Endothelial cell (in vitro differentiated cells): ENCODE measurements around the gene CST1. TPM values are rescaled to one million over a fixed set of nuclear protein-coding genes. Genes with fewer than 3 reads are reported as not detected.
"Not testable (repeated sequence)": the region's sequence is repeated elsewhere in the genome, so short reads cannot be mapped to it uniquely, and the experiment has no call there.

Experiments
- DNase-seq: peaks from one replicate; pipeline ENCODE4 v3.0.0; 2021; ENCODE audit warnings: low spot score
- H3K27ac Mint-ChIP-seq: one replicate; pipeline ENCODE4 v1.8.0; 2021; ENCODE audit warnings: mixed read lengths, inconsistent platforms; ENCODE audit not compliant: unreplicated experiment
- H3K27me3 Mint-ChIP-seq: one replicate; pipeline ENCODE4 v1.8.0; 2021; ENCODE audit warnings: mild to moderate bottlenecking, moderate library complexity, mixed read lengths, inconsistent platforms; ENCODE audit not compliant: unreplicated experiment
- H3K36me3 Mint-ChIP-seq: one replicate; pipeline ENCODE4 v1.8.0; 2021; ENCODE audit warnings: mild to moderate bottlenecking, low read depth, mixed read lengths, inconsistent platforms; ENCODE audit not compliant: unreplicated experiment
- H3K4me1 Mint-ChIP-seq: one replicate; pipeline ENCODE4 v1.8.0; 2021; ENCODE audit warnings: mild to moderate bottlenecking, mixed read lengths, inconsistent platforms; ENCODE audit not compliant: unreplicated experiment
- H3K4me3 Mint-ChIP-seq: one replicate; pipeline ENCODE4 v1.8.0; 2021; ENCODE audit warnings: mild to moderate bottlenecking, mixed read lengths, inconsistent platforms; ENCODE audit not compliant: unreplicated experiment
- H3K9me3 Mint-ChIP-seq: one replicate; pipeline ENCODE4 v1.8.0; 2021; ENCODE audit warnings: mixed read lengths, inconsistent platforms; ENCODE audit not compliant: unreplicated experiment
- CTCF ChIP-seq: fragments of 200-600 bp; sonication (generic); IDR thresholded peaks from one replicate; pipeline ENCODE4 v1.5.0; 2021; ENCODE audit warnings: antibody characterized with exemption; ENCODE audit not compliant: unreplicated experiment
- total RNA-seq: library from RNA; stranded (reverse); fragmentation: NEBNext Ultra II Directional; extraction: Animal tissue kit (Norgen Biotek cat#: 25700); gene quantifications from one replicate; pipeline ENCODE4 v1.2.1, GENCODE V29; 2021; ENCODE audit not compliant: unreplicated experiment

CST1 gene
- total RNA-seq, 1 donor from 2014 or later, result 130 TPM

GRCh38 chr20:23765578-23765977 lies 14.8 kb upstream of the CST1 start:
- no peak for TF ChIP-seq CTCF
- peaks cover 9% of the 10 kb centered on the region for H3K27me3 Mint-ChIP-seq
- no peak overlapping the region for H3K4me3 Mint-ChIP-seq
- H3K9me3 Mint-ChIP-seq, result no peaks in the 10 kb centered on the region
- DNase-seq, result no peak
- peaks cover 4% of the 10 kb centered on the region for H3K4me1 Mint-ChIP-seq
- H3K27ac Mint-ChIP-seq, result no peak overlapping the region
- H3K36me3 Mint-ChIP-seq, result no peaks in the 10 kb centered on the region

GRCh38 chr20:23764630-23765029 lies 13.9 kb upstream of the CST1 start:
- not testable (repeated sequence) for H3K9me3 Mint-ChIP-seq, H3K27me3 Mint-ChIP-seq, H3K27ac Mint-ChIP-seq, DNase-seq, H3K4me3 Mint-ChIP-seq, H3K36me3 Mint-ChIP-seq, H3K4me1 Mint-ChIP-seq

DNA sequence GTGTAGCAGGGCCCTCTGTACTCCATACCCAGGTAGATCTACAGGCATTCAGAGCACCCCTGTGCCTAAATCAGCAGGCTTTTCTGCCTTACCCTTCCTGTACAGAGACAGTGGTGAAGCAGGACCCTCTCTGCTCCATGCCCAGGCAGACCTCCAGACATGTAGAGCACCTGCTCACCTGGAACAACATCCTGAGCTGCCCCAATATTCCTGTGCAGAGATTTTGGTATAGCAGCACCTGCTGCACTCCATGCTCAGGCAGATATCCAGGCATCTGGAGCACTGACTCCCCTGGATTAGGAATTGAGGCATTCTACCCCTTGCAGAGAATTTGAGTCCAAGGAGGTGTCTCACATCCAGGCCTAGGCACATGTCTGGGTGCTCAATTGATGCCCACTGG lies 12.6 kb upstream of the CST1 start:
- no peaks in the 10 kb centered on the region for H3K36me3 Mint-ChIP-seq
- H3K4me1 Mint-ChIP-seq, result peaks cover 8% of the 10 kb centered on the region
- H3K4me3 Mint-ChIP-seq, result no peak overlapping the region
- H3K27me3 Mint-ChIP-seq, result peaks cover 2% of the 10 kb centered on the region
- no peak for DNase-seq
- no peak for TF ChIP-seq CTCF
- no peaks in the 10 kb centered on the region for H3K9me3 Mint-ChIP-seq
- H3K27ac Mint-ChIP-seq, result no peak overlapping the region

DNA sequence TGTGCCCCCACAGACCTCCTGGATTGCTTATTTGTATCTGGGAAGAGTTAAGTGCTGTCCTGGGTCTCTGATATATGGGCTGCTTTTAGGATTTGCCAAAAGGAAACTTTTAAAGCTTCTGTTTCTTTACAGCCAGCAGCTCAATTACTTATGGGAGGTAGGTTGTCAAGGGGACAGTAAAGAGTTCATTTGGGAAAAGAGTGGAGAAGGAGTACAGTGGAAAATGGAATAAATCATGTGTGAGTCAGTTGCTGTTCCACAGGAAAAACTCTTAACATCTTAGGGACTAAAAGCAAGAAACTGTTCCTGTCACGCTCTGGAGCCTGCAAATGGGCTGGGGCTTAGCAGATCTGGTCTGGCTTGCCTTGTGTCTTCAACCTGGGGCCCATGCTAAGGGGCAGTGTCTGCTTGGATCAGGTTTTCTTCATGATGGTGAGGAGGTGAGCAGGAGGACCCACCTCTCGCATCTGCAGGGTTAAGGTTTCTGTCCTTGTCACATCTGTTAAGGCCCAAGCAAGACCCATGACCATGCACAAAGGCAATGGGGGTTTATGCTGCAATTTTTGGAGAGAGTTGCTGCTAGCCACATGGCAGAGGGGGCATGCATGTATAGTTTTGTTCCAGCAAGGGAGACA lies 8.7 kb upstream of the CST1 start:
- DNase-seq, result no peak
- H3K4me1 Mint-ChIP-seq, result peaks cover 30% of the 10 kb centered on the region
- no peaks in the 10 kb centered on the region for H3K9me3 Mint-ChIP-seq

DNA sequence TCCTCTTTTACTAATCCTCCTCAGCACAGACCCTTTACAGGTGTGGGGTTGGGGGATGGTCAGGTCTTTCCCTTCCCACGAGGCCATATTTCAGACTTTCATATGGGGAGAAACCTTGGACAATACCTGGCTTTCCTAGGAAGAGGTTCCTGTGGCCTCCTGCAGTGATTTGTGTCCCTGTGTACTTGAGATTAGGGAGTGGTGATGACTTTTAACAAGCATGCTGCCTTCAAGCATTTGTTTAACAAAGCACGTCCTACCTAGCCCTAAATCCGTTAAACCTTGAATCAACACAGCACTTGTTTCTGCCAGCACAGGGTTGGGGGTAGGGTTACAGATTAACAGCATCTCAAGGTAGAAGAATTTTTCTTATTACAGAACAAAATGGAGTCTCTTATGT lies 6.1 kb upstream of the CST1 start:
- H3K4me1 Mint-ChIP-seq, result peaks cover 30% of the 10 kb centered on the region
- not testable (repeated sequence) for H3K27me3 Mint-ChIP-seq, H3K4me3 Mint-ChIP-seq, H3K27ac Mint-ChIP-seq, H3K9me3 Mint-ChIP-seq, DNase-seq, H3K36me3 Mint-ChIP-seq

More for the DNA sequence above, 8.7 kb upstream of the CST1 start:
- no peak overlapping the region for H3K4me3 Mint-ChIP-seq
- no peak overlapping the region for H3K27ac Mint-ChIP-seq
- no peaks in the 10 kb centered on the region for H3K27me3 Mint-ChIP-seq
- TF ChIP-seq CTCF, result no peak
- no peaks in the 10 kb centered on the region for H3K36me3 Mint-ChIP-seq

- H3K4me3 Mint-ChIP-seq, H3K27me3 Mint-ChIP-seq, DNase-seq, H3K36me3 Mint-ChIP-seq, H3K9me3 Mint-ChIP-seq, H3K27ac Mint-ChIP-seq: not testable (repeated sequence)
- H3K4me1 Mint-ChIP-seq, result peaks cover 30% of the 10 kb centered on the region
Measured at GRCh38 chr20:23755131-23755611, 4.4 kb upstream of the CST1 start.
